ENCODE data around the gene CBX4. TPM values are rescaled to one million over a fixed set of nuclear protein-coding genes. Genes with fewer than 3 reads are reported as not detected.

CBX4 gene
- total and polyA plus RNA-seq, 5 donors = 19.8 to 32.6 (median 29.5) TPM

DNA sequence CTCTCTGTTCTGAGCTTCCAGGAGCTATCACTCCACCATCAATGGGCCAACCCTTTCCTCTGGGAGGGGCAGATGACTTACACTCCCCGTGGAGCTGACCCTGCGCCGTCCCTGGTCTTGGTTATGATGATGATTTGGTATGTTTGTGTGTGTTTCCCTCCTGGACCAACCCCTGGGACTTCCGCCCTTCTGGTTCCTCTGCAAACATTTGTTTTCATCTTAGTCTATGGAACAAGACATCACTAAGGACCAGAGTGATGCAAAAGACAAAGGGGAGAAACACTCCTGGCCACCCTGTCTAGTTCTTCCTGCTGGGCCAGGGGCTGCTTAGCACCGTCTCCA lies 13.7 kb downstream of the CBX4 start:
- no peak for ATAC-seq
- intact Hi-C loops (cut with DNase I) = no loop called here

DNA sequence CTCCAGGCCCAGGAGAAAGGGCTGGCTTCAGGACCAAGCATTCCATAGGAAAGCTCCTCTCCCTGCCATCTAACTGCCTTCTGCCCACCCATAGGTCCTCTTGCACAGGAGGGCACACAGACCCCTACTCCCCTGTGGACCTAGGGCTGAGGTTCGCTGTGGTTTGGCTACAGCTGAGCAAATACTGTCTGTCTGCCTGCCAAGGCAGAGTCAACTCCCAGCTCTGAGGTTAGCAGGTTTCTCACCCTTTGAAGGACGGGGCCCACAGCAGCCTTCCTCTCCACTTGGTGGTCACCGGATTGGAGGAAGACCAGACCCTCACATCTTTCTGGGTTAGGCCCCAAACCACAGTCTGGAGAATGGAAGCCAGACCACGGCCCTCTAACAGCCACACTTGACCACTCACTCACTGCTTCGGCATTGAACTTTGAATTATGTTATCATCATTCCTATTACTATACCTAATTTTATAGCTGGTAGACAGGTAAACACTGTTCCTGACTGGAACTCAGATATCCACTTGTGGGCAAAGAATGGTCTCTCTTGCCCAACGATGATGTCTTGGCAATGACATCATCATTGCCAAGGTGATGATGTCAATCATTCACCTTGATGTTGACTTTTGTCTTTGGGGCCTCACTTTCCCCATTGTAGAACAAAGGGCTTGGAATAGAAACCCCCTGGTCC lies 14.2 kb downstream of the CBX4 start:
- ATAC-seq (no peak), DNase-seq (no peak)
- H3K27me3 ChIP-seq (ENCODE audit: control insufficient read depth, insufficient read depth) = no peaks in the 10 kb centered on the region
- peaks cover 11% of the 10 kb centered on the region for H3K4me1 ChIP-seq (ENCODE audit: control insufficient read depth, insufficient read depth, low read length)
- H3K9me3 ChIP-seq (ENCODE audit: control insufficient read depth, low read length) = no peaks in the 10 kb centered on the region
- intact Hi-C loops (cut with DNase I) = no loop called here
- WGBS = 93% methylated on average over 6 of the region's 6 CpGs
- no peak overlapping the region for H3K27ac ChIP-seq (ENCODE audit: low read length)
- no peak overlapping the region for H3K4me3 ChIP-seq (ENCODE audit: low read length)

More for the DNA sequence above, 13.7 kb downstream of the CBX4 start:
- H3K27ac ChIP-seq (ENCODE audit: low read length) = no peak overlapping the region
- no peaks in the 10 kb centered on the region for H3K27me3 ChIP-seq (ENCODE audit: control insufficient read depth, insufficient read depth)
- no peaks in the 10 kb centered on the region for H3K9me3 ChIP-seq (ENCODE audit: control insufficient read depth, low read length)
- WGBS = 95% methylated on average over 5 of the region's 5 CpGs
- no peak for DNase-seq
- H3K4me1 ChIP-seq (ENCODE audit: control insufficient read depth, insufficient read depth, low read length) = peaks cover 6% of the 10 kb centered on the region
- H3K4me3 ChIP-seq (ENCODE audit: low read length) = no peak overlapping the region

DNA sequence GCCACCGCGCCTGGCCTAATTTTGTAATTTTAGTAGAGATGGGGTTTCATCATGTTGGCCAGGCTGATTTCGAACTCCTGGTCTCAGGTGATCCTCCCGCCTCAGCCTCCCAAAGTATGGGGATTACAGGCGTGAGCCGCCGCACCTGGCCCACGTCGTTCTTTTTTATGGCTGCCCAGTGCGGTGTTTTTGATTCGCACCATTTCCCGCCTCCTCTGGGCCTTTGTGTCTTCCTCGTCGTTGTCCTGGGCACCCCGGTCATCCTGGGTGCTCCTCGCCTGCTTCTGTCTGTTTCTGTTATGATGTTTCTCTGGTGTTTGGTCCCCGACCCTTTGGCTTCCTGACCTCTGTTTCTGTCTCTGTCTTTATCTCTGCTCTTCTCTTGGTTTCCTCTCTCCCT lies 15.0 kb downstream of the CBX4 start:
- intact Hi-C loops (cut with DNase I) = no loop called here
- H3K27ac ChIP-seq (ENCODE audit: low read length) = no peak overlapping the region
- ATAC-seq (no peak), DNase-seq (no peak)
- H3K4me3 ChIP-seq (ENCODE audit: low read length) = no peak overlapping the region
- peaks cover 8% of the 10 kb centered on the region for H3K4me1 ChIP-seq (ENCODE audit: control insufficient read depth, insufficient read depth, low read length)
- H3K9me3 ChIP-seq (ENCODE audit: control insufficient read depth, low read length) = no peaks in the 10 kb centered on the region
- 99% methylated on average over 17 of the region's 17 CpGs for WGBS
- H3K27me3 ChIP-seq (ENCODE audit: control insufficient read depth, insufficient read depth) = no peaks in the 10 kb centered on the region

DNA sequence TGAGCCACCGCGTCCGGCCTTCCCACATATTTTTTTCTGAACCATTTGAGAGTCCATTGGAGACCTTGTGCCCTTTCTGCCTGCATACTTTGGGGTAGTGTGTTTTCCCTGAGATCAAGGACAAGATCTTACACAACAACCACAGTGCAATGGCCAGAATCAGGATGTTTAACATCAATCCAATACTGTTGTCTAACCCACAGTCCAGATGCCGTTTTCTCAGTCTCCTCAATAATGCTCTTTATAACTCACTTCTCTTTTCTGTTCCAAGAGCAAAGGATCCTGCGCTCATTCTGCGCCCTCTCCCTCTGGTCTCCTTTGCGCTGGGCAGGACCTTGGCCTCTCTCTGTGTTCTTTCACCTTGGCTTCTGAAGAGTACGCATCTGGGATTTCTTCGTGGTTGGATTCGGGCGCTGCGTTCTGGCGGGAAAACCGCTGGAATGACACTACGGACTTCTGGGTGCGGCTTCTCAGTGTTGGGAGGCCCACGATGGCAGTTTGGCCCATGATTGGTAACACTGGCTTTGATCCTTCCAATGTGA lies 16.6 kb downstream of the CBX4 start:
- WGBS = 95% methylated on average over 17 of the region's 17 CpGs
- H3K9me3 ChIP-seq (ENCODE audit: control insufficient read depth, low read length) = no peaks in the 10 kb centered on the region
- no peaks in the 10 kb centered on the region for H3K27me3 ChIP-seq (ENCODE audit: control insufficient read depth, insufficient read depth)
- intact Hi-C loops (cut with DNase I) = no loop called here
- peaks cover 8% of the 10 kb centered on the region for H3K4me1 ChIP-seq (ENCODE audit: control insufficient read depth, insufficient read depth, low read length)
- H3K27ac ChIP-seq (ENCODE audit: low read length) = no peak overlapping the region
- DNase-seq (no peak), ATAC-seq (no peak)
- H3K4me3 ChIP-seq (ENCODE audit: low read length) = no peak overlapping the region

DNA sequence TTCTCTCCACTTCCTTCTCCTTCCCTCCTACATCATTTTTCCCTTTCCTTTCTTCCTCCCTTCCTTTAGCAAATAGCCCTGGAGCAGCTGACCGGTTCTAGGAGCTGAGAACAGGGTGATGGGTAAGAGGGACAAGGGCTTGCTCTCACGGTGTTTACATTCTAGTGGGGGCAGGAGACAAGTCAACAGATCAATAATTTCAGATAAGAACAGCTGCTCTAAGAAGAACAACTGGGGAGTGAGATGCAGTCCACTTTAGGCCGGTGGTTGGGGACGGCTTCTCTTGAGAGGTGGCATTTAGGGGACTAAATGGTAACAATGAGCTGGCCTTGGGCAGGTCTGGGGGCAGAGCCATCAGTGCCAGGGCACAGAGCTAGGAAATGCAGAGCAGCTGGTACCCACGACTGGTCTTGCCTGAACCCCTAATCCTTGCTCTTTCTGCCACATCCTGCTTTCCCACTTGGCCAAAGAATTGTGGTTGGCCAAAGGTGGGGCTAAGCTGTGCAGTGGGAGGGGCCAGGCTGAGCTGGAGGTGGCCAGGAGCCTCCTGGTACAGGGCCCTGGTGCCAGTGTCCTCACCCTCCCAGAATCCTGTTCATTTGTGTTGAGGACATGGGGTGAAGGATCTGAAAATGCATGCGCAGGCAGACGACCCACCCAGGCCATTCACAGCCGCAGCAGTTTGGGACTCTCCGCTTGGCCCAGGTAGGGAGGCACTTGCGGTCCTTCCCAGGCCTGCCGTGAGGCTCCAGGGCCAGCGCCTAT lies 17.7 kb downstream of the CBX4 start:
- no peak overlapping the region for H3K4me3 ChIP-seq (ENCODE audit: low read length)
- H3K9me3 ChIP-seq (ENCODE audit: control insufficient read depth, low read length) = no peaks in the 10 kb centered on the region
- ATAC-seq = no peak
- peak in 1 of 3 donors; percentile 27 for DNase-seq
- peak overlapping the region; percentile 90 for H3K27ac ChIP-seq (ENCODE audit: low read length)
- no peaks in the 10 kb centered on the region for H3K27me3 ChIP-seq (ENCODE audit: control insufficient read depth, insufficient read depth)
- 87% methylated on average over 12 of the region's 12 CpGs for WGBS
- intact Hi-C loops (cut with DNase I) = no loop called here
- peaks cover 8% of the 10 kb centered on the region for H3K4me1 ChIP-seq (ENCODE audit: control insufficient read depth, insufficient read depth, low read length)

DNA sequence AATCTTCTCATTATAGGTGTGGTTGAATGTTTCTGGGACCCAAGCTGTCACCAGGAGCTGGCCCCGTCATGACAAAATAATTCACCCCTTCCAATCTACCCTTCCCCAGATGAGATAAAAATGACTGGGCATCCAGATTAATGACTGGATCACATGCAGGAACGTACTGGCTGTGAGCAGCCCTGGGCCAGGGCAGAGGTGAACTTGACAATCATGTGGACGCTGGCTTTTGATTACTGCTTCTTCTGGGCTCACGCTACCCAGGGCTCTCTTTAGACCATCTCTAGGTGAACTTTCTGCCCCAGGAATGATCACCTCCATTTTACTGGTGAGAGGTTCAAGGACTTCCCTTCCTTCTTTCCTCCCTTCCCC lies 18.3 kb downstream of the CBX4 start:
- WGBS = 73% methylated on average over 4 of the region's 4 CpGs
- peaks cover 8% of the 10 kb centered on the region for H3K4me1 ChIP-seq (ENCODE audit: control insufficient read depth, insufficient read depth, low read length)
- ATAC-seq (no peak), DNase-seq (no peak)
- no peaks in the 10 kb centered on the region for H3K9me3 ChIP-seq (ENCODE audit: control insufficient read depth, low read length)
- H3K4me3 ChIP-seq (ENCODE audit: low read length) = no peak overlapping the region
- H3K27me3 ChIP-seq (ENCODE audit: control insufficient read depth, insufficient read depth) = no peaks in the 10 kb centered on the region
- intact Hi-C loops (cut with DNase I) = no loop called here
- H3K27ac ChIP-seq (ENCODE audit: low read length) = peak overlapping the region; percentile 90

DNA sequence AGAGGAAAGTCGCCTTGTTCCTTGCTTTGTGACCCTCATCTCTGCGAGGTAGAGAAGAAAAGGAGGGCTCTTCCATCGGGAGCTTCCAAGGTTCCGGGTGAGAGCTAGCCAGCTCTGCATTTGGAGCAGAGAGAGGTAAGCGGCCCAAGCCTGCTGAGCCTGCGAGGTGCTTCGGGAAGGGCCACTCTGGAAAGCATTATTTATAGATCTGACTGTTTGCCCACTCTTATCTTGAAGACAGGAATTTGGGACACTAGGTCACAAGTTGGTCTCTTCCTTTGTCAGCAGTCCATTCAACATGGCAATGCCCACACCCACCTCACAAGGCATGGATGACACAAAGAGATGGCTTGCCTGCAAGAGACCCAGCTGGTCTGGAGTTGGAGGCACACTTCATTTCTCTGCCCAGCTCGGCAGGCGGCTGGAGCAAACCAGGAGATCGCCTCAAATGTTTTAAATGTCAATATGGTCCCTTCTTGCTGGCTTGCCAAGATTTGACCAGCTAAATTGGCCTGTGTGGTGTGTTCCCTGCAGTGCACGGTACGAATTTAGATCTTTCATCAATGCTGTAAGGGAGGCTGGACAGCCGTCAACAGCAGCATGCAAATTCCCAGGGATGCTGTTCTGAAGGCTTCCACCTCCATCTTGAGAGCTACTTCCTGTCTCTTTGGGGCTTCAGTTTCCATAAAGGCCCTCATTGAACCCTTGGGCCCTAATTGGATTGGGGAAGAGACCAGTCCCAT lies 19.5 kb downstream of the CBX4 start:
- peak in 2 of 3 donors; percentile 21 to 51 for DNase-seq
- Histone ChIP-seq H3K27ac (ENCODE audit: low read length) (peak overlapping the region; percentile 90), H3K4me1 (ENCODE audit: control insufficient read depth, insufficient read depth, low read length) (peaks cover 8% of the 10 kb centered on the region), H3K27me3 (ENCODE audit: control insufficient read depth, insufficient read depth) (no peaks in the 10 kb centered on the region), H3K4me3 (ENCODE audit: low read length) (no peak overlapping the region), H3K9me3 (ENCODE audit: control insufficient read depth, low read length) (no peaks in the 10 kb centered on the region)
- WGBS = 72% methylated on average over 13 of the region's 13 CpGs
- intact Hi-C loops (cut with DNase I) = no loop called here
- ATAC-seq = peak; percentile 58 to 66

DNA sequence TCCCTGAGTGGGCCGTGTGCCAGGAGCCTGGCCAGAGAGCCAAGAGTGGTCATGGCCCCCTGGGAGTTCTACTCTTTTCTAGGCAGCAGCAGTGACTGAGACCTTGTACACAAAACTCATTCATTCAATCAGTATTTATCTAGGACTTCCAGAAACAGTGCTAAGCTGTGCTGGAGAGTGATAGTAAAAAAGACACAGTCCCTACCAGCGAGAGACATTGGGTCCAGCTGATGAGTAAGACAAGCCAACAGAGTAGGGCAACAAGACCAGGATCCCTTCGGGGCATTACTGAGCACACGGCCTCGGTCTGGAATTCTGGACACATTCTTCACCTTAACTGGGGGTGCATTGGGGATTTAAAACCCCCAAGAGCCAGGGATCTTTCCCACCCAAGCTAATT lies 20.2 kb downstream of the CBX4 start:
- intact Hi-C loops (cut with DNase I) = no loop called here
- no peak for ATAC-seq
- H3K4me1 ChIP-seq (ENCODE audit: control insufficient read depth, insufficient read depth, low read length) = peaks cover 8% of the 10 kb centered on the region
- H3K9me3 ChIP-seq (ENCODE audit: control insufficient read depth, low read length) = no peaks in the 10 kb centered on the region
- 58% methylated on average over 5 of the region's 5 CpGs for WGBS
- DNase-seq = peak in 1 of 3 donors; percentile 37
- peak overlapping the region; percentile 54 for H3K27ac ChIP-seq (ENCODE audit: low read length)
- no peaks in the 10 kb centered on the region for H3K27me3 ChIP-seq (ENCODE audit: control insufficient read depth, insufficient read depth)
- no peak overlapping the region for H3K4me3 ChIP-seq (ENCODE audit: low read length)

DNA sequence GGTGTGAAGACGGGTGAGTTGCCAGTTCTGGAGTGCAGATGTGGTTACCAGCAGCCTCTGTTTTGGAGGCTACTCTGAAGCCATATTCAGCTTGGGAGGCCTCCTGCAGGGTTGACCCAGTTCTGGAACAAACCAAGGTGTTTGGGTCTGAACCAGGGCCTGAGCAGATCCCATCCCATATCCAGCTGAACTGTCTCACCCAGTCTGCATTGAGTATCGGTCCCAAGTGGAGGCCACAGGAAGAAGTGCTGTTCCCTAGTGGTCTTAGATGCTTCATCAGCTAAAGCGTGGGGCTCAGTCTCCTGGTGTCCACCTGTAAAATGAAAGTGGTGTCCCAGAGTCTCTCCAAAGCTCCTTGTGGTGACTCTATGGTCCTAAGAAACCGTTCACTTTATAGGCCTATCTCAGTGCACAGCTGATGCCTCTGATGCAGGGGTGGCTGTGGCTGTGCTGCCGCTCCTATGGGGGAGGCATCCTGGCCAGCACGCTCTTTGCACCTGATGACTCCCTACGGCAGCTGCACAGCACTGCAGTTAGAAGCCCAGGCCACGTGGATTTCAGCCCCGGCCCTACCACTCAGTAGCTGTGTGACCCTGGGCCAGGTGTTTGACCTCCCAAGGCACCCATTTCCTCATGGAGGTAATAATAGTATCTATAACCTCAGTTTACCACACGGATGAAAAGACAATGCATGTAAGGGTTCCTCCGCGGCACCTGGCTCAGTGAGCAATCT lies 21.0 kb downstream of the CBX4 start:
- no peak overlapping the region for H3K27ac ChIP-seq (ENCODE audit: low read length)
- 83% methylated on average over 12 of the region's 12 CpGs for WGBS
- no peak overlapping the region for H3K4me3 ChIP-seq (ENCODE audit: low read length)
- intact Hi-C loops (cut with DNase I) = no loop called here
- H3K9me3 ChIP-seq (ENCODE audit: control insufficient read depth, low read length) = no peaks in the 10 kb centered on the region
- peaks cover 8% of the 10 kb centered on the region for H3K4me1 ChIP-seq (ENCODE audit: control insufficient read depth, insufficient read depth, low read length)
- DNase-seq (peak in 1 of 3 donors; percentile 26), ATAC-seq (no peak)
- no peaks in the 10 kb centered on the region for H3K27me3 ChIP-seq (ENCODE audit: control insufficient read depth, insufficient read depth)

DNA sequence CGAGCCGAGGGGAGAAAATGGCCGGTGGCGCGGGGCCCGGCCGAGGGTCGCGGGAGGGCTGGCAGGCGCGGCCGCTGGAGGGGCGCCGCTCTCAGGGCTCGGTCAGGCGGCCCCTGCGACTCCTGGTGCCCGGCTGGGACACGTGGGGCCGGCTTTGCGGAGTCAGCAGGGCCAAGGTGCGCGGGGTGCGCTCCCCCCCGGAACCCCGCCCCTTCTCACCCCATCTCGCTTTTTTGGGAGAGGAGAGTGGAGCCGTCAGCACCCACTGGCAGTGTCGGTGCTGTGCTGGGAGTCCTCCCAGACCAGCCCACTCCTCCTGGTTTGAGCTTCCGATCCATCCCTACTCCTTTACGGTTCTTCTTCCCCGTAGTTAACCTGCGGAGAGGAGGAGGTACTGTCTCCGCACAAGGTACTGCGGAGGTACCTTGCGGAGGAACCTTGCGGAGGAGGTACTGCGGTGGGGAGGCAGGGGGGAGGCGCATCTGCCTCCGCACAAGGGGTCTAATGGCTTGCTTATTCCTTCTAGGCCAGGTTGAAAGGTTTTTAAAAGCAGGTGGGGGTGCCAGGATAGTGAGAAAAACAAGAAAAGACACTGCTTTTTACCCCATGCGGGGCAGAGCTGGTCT lies 23.3 kb downstream of the CBX4 start:
- Histone ChIP-seq H3K27ac (ENCODE audit: low read length) (no peak overlapping the region), H3K4me1 (ENCODE audit: control insufficient read depth, insufficient read depth, low read length) (peaks cover 9% of the 10 kb centered on the region), H3K27me3 (ENCODE audit: control insufficient read depth, insufficient read depth) (no peaks in the 10 kb centered on the region), H3K9me3 (ENCODE audit: control insufficient read depth, low read length) (no peaks in the 10 kb centered on the region), H3K4me3 (ENCODE audit: low read length) (no peak overlapping the region)
- no peak for ATAC-seq
- WGBS = 67% methylated on average over 41 of the region's 41 CpGs
- no peak for DNase-seq
- intact Hi-C loops (cut with DNase I) = no loop called here

All from right cardiac atrium (tissue), 5 donors.